ENCODE measurements around the gene TEC.
"Not testable (repeated sequence)": the region's sequence is repeated elsewhere in the genome, so short reads cannot be mapped to it uniquely, and the experiment has no call there.

The TEC gene

DNA sequence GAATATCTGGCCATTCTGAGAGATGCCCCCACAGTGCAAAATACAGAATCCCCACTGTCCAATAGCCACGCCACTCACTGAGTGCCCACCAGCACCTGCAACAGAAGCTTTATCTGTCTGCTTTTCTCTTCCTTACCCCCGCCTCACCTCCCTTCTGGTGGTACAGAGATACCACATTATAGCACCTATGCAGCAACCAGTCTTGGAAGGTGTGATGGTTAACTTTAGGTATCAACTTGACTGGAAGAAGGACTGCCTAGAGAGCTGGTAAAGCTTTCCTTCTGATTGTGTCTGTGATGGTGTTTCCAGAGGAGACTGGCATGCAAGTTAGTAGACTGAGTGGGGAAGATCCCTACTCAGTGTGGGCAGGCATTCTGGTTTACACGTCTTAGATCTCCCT is 73.8 kb downstream of the TEC start:
- DNase-seq (ENCODE audit: low read depth): no peak

DNA sequence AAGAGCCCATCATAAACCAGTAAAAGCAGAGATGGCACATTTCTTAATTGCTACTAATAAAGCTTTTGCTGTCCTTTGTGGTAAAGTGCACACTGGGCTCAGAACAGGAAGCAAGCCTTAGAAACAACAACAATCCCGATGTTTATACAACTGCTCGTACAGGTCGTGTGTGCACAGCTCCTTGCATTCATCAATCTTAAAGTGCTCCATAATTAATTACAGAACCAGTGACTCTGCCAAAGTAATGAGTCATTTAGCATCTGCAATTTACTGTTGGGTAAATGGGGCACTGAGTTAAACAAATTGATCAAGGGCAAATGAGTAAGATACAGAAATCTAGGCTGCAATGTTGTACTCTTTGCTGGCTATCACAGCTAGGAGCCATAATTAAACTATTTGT is 74.3 kb downstream of the TEC start:
- no peak for DNase-seq (ENCODE audit: low read depth)

GRCh38 chr4:48194971-48195370 is 74.7 kb downstream of the TEC start:
- DNase-seq (ENCODE audit: low read depth): no peak

GRCh38 chr4:48193921-48194468 is 75.6 kb downstream of the TEC start:
- DNase-seq (ENCODE audit: low read depth): no peak

GRCh38 chr4:48193096-48193836 is 76.4 kb downstream of the TEC start:
- DNase-seq (ENCODE audit: low read depth): no peak

DNA sequence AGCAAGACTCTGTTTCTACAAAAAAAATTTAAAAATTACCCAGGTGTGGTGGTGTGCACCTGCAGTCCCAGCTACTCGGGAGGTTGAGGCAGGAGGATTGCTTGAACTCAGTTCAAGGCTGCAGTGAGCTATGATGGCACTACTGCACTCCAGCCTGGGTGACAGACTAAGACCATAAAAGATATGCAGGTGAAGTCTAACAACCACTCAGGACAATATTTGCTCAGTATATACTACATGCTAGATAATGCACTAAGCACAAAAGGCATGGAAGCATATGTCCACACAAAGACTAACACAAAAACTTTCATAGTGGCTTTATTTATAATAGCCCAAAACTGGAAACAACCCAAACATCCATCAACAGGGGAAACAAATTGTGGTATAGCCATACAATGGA is 77.9 kb downstream of the TEC start:
- DNase-seq (ENCODE audit: low read depth): no peak

DNA sequence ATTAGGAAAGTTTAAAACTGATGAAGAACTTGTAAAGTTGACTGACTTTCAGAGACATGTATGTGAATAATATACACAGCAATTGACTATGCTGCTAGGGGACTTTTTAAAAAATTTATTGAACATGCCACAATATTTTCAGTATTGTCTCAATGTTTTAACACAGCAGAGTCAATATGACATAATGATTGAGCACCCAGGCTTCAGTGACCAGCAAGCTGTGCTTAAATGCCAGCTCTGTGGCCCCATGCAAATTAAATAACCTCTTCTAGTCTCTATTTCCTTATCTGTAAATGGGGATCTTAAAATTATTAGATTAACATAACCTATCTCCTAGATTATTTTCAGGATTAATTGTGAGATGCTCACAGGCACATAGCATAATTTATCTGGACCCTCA is 78.8 kb downstream of the TEC start:
- DNase-seq (ENCODE audit: low read depth): no peak

DNA sequence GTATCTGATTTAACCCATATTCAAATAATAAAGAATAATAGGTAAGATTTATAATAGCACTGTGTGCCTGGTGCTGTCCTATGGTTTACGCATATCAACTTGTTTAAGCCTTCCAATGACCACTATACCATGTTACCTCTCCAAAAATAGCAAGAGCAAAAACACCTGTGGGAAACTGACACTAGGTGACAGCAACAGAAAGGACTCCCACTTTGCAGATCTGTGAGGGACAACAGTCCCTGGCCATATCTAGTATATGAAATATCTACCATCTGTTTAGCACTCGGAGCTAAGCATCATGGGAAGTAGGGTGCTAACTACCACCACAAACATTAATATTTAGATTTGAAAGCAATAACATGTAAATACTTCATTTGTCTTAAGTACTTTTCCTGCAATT is 79.9 kb downstream of the TEC start:
- no peak for DNase-seq (ENCODE audit: low read depth)

DNA sequence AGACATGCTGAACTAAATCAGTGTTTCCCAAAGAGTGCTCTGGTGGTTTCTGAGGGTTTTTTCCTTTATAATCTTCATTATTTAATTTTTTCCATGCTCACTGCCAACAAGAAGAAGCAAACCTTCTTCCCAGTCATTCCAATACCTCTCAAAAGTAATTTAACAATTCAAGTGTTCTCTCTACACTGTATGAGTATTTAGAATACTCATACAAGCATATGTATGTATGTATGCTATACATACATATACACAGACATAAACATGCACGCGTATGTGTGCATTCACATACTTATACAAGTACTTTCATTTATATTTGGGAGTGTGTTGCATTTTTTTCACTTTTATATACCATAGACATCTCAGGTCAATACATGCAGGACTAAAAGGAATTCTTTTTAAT is 81.2 kb downstream of the TEC start:
- DNase-seq (ENCODE audit: low read depth): no peak

GRCh38 chr4:48187813-48188212 is 81.8 kb downstream of the TEC start:
- DNase-seq (ENCODE audit: low read depth): no peak

GRCh38 chr4:48187066-48187465 is 82.6 kb downstream of the TEC start:
- not testable (repeated sequence) for DNase-seq (ENCODE audit: low read depth)

- not testable (repeated sequence) for DNase-seq (ENCODE audit: low read depth)
Measured at GRCh38 chr4:48186394-48186793, 83.2 kb downstream of the TEC start.

DNA sequence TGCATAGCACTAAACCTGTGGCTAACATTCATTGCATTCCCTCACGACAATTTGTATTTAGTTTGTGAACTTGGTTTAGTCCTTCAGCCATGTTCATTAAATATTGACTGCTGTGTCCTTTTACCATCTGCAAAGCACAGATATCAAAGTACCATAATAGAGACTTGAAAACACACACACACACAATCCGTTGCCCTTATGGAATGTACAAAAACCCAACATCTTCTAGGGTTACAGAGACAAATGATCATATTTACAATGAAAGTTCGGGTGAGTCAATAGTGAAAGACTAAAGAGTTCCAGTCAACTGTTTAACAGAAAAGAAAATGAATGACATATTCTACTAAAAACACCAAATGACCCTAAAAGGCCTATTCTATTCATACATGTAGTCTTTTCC is 84.8 kb downstream of the TEC start:
- DNase-seq (ENCODE audit: low read depth): no peak

- no peak for DNase-seq (ENCODE audit: low read depth)
Measured at GRCh38 chr4:48180234-48180633, 89.4 kb downstream of the TEC start.

- no peak for DNase-seq (ENCODE audit: low read depth)
Measured at GRCh38 chr4:48178931-48179330, 90.7 kb downstream of the TEC start.

GRCh38 chr4:48175806-48176205 is 93.8 kb downstream of the TEC start:
- no peak for DNase-seq (ENCODE audit: low read depth)

DNA sequence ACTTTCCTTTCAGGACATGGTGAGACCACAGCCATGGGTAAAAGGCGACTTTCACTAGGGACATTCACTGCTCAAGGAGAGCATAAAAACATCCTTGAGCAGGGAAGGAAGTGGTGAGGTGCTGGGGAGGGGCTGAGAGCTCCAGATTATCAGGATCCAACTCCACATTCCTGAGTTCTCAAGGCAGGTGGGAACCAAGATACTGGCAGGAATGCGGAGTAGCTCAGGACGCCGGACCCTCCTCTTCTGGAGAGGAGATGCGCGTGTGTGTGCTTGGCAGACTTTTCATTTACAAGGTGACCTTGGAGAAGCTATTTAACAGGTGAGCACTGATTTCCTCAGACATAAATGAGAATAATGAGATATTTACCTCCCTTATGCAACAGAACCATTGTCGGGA is 94.3 kb downstream of the TEC start:
- DNase-seq (ENCODE audit: low read depth): no peak

GRCh38 chr4:48173056-48173991 is 96.3 kb downstream of the TEC start:
- no peak for DNase-seq (ENCODE audit: low read depth)

GRCh38 chr4:48172651-48173050 is 97.0 kb downstream of the TEC start:
- no peak for DNase-seq (ENCODE audit: low read depth)

- no peak for DNase-seq (ENCODE audit: low read depth)
Measured at GRCh38 chr4:48169636-48170035, 100.0 kb downstream of the TEC start.

DNA sequence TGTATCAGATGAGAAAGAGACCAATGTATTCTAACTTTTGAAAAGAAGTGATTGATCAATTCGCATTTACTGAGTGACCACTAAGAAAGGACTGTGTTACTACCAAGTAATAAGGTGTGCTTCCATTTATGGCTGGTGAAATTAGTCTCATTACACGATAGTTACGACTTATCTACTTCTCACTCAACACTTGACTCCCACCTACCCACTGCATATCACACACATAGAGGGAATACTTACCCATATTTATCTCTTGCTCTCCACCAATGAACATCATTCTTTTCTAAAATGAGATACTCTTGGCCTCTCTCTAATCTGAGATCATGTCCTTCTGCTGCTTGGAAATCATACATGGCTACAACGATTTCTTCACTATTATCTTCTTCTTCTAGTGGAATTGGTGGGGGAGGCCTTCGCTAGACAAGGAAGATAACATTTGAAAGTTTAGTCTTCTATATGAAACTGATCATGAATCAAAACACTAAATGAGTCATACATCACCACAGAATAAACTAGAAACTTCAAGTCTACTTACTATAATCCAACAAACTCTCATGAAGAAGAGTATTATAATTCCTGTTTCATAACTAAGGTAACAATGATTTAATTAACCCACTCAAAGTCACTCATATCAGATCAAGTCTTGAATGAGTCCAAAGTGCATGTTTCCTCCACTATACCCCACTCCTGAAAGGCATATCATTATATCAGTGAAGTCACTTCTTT is 101.9 kb downstream of the TEC start:
- DNase-seq (ENCODE audit: low read depth): no peak

GRCh38 chr4:48164561-48164960 is 105.1 kb downstream of the TEC start:
- not testable (repeated sequence) for DNase-seq (ENCODE audit: low read depth)

Measured in stimulated activated CD8-positive, alpha-beta memory T cell treated with anti-CD3 and anti-CD28 coated beads, Interleukin-4, amount 100 ng/mL, for 24 hours (primary cell).